Lower leg skin (tissue), 3 donors: Measurements from ENCODE around the gene CCDC70.

Experiments
- POLR2A ChIP-seq, 2 donors: fragments of 450-650 bp; IDR thresholded peaks; one replicate each; pipeline ENCODE4 v1.6.1; 2016 to 2017; ENCODE audit warnings: antibody characterized with exemption in 2 of 2, mild to moderate bottlenecking in 1 of 2, moderate library complexity in 1 of 2
- TF ChIP-seq, protein P1 (sequence below), 3 donors: fragments of 450-650 bp; IDR thresholded peaks; one replicate each; pipeline ENCODE4 v1.5.1; 2016; ENCODE audit warnings: antibody characterized with exemption in 3 of 3, mild to moderate bottlenecking in 3 of 3, moderate library complexity in 2 of 3

DNA sequence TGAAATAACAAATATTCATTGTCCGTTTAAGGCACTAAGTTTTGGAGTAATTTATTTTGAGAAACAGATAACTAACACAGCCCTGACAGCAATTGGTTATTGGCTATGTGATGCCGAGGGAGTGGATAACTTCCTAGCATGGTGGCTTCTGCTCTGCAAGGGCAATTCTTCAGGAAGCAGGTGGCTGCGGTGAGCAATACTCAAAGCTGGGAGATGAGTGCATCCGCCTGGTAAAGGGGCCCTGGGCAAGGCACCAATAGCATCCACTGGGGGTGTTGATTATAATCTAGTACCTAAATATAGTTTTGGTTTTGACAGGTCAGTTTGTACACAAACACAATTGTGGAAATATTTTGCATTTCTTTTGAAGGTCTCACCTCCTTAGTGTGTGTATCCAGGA is 41.0 kb downstream of the CCDC70 start:
- no peak for TF ChIP-seq POLR2A (IDR thresholded peaks at IDR 0.05)
- TF ChIP-seq, protein P1, sequence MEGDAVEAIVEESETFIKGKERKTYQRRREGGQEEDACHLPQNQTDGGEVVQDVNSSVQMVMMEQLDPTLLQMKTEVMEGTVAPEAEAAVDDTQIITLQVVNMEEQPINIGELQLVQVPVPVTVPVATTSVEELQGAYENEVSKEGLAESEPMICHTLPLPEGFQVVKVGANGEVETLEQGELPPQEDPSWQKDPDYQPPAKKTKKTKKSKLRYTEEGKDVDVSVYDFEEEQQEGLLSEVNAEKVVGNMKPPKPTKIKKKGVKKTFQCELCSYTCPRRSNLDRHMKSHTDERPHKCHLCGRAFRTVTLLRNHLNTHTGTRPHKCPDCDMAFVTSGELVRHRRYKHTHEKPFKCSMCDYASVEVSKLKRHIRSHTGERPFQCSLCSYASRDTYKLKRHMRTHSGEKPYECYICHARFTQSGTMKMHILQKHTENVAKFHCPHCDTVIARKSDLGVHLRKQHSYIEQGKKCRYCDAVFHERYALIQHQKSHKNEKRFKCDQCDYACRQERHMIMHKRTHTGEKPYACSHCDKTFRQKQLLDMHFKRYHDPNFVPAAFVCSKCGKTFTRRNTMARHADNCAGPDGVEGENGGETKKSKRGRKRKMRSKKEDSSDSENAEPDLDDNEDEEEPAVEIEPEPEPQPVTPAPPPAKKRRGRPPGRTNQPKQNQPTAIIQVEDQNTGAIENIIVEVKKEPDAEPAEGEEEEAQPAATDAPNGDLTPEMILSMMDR (IDR thresholded peaks at IDR 0.05): no peak
